Astrocyte (in vitro differentiated cells and primary cell): ENCODE results near the gene OR9G4. TPM values are rescaled to one million over a fixed set of nuclear protein-coding genes. Genes with fewer than 3 reads are reported as not detected.

ENCODE experiments used
- DNase-seq: peaks from one replicate; pipeline ENCODE4 v3.0.0-alpha.2; 2010; ENCODE audit warnings: low read depth
- FAIRE-seq: peaks from 2 replicates; lab custom pipeline; 2011; peaks lifted over from hg19 to GRCh38; lab: Jason Lieb, UNC
- H2AFZ ChIP-seq: 2 replicates; pipeline ENCODE4 v1.6.0; 2012; ENCODE audit warnings: low read depth, low read length, inconsistent platforms
- H3K27ac ChIP-seq: 2 replicates; pipeline ENCODE4 v1.5.1; 2011; ENCODE audit warnings: low read depth, low read length, inconsistent platforms
- H3K27me3 ChIP-seq: 2 replicates; pipeline ENCODE4 v1.6.0; 2011; ENCODE audit warnings: low read length, inconsistent platforms; ENCODE audit not compliant: insufficient read depth
- H3K36me3 ChIP-seq: 2 replicates; pipeline ENCODE4 v1.5.1; 2011; ENCODE audit warnings: low read length, inconsistent platforms; ENCODE audit not compliant: insufficient read depth
- H3K4me1 ChIP-seq: 2 replicates; pipeline ENCODE4 v1.5.1; 2011; ENCODE audit warnings: low read length, inconsistent platforms; ENCODE audit not compliant: insufficient read depth
- H3K4me2 ChIP-seq: 2 replicates; pipeline ENCODE4 v1.6.0; 2012; ENCODE audit warnings: low read length, inconsistent platforms
- H3K4me3 ChIP-seq: 2 replicates; pipeline ENCODE4 v1.5.1; 2011; ENCODE audit warnings: low read depth, mild to moderate bottlenecking, low read length, inconsistent platforms; ENCODE audit not compliant: insufficient read depth
- H3K79me2 ChIP-seq: 2 replicates; pipeline ENCODE4 v1.6.0; 2012; ENCODE audit warnings: mild to moderate bottlenecking, low read length, inconsistent platforms; ENCODE audit not compliant: insufficient read depth
- H3K9ac ChIP-seq: 2 replicates; pipeline ENCODE4 v1.6.0; 2012; ENCODE audit warnings: mild to moderate bottlenecking, low read length, inconsistent platforms
- H3K9me3 ChIP-seq: 2 replicates; pipeline ENCODE4 v1.5.1; 2012; ENCODE audit warnings: low read depth, mild to moderate bottlenecking, low read length, inconsistent platforms; ENCODE audit not compliant: insufficient read depth
- H4K20me1 ChIP-seq: 2 replicates; pipeline ENCODE4 v1.6.0; 2012; ENCODE audit warnings: low read length, inconsistent platforms; ENCODE audit not compliant: insufficient read depth
- H3K27ac Mint-ChIP-seq: one replicate; pipeline ENCODE4 v1.8.0; 2021; ENCODE audit warnings: mild to moderate bottlenecking, mixed read lengths; ENCODE audit not compliant: unreplicated experiment
- H3K27me3 Mint-ChIP-seq: one replicate; pipeline ENCODE4 v1.8.0; 2021; ENCODE audit warnings: low read depth, mixed read lengths; ENCODE audit not compliant: unreplicated experiment
- H3K36me3 Mint-ChIP-seq: one replicate; pipeline ENCODE4 v1.8.0; 2021; ENCODE audit warnings: low read depth, mixed read lengths; ENCODE audit not compliant: unreplicated experiment
- H3K4me1 Mint-ChIP-seq: one replicate; pipeline ENCODE4 v1.8.0; 2021; ENCODE audit warnings: low read depth, mixed read lengths; ENCODE audit not compliant: unreplicated experiment
- H3K4me3 Mint-ChIP-seq: one replicate; pipeline ENCODE4 v1.8.0; 2021; ENCODE audit warnings: mild to moderate bottlenecking, moderate library complexity, mixed read lengths; ENCODE audit not compliant: unreplicated experiment
- H3K9me3 Mint-ChIP-seq: one replicate; pipeline ENCODE4 v1.8.0; 2021; ENCODE audit warnings: mild to moderate bottlenecking, mixed read lengths; ENCODE audit not compliant: unreplicated experiment
- CTCF ChIP-seq: IDR thresholded peaks from 2 replicates; pipeline ENCODE4 v1.5.1; 2011; ENCODE audit warnings: low read depth, mild to moderate bottlenecking, inconsistent platforms, low read length, moderate library complexity; ENCODE audit not compliant: insufficient read depth
- EZH2 ChIP-seq: IDR thresholded peaks from 2 replicates; pipeline ENCODE4 v1.6.1; 2012; ENCODE audit warnings: mild to moderate bottlenecking, low read length, inconsistent platforms; ENCODE audit not compliant: insufficient read depth
- total RNA-seq: library from RNA; stranded (reverse); gene quantifications from 2 replicates; pipeline ENCODE4 v1.2.1, GENCODE V29; 2021

The OR9G4 gene
- total RNA-seq, 1 donor from 2014 or later: not detected

GRCh38 chr11:56776809-56777208 lies 28.3 kb upstream of the OR9G4 start:
- no peaks in the 10 kb centered on the region for H3K9me3 Mint-ChIP-seq
- Histone ChIP-seq H3K27me3 (no peaks in the 10 kb centered on the region), H3K4me1 (no peaks in the 10 kb centered on the region), H3K9me3 (peaks cover 4% of the 10 kb centered on the region), H3K4me2 (no peak overlapping the region), H3K27ac (no peak overlapping the region), H3K79me2 (no peaks in the 10 kb centered on the region), H3K4me3 (no peak overlapping the region), H3K9ac (no peak overlapping the region), H2AFZ (no peak overlapping the region), H4K20me1 (no peaks in the 10 kb centered on the region), H3K36me3 (no peaks in the 10 kb centered on the region)
- H3K27me3 Mint-ChIP-seq: no peaks in the 10 kb centered on the region
- H3K36me3 Mint-ChIP-seq: no peaks in the 10 kb centered on the region
- no peak overlapping the region for H3K27ac Mint-ChIP-seq
- no peak for TF ChIP-seq CTCF
- TF ChIP-seq EZH2: no peak
- DNase-seq (no peak), FAIRE-seq (no peak)
- H3K4me1 Mint-ChIP-seq: no peaks in the 10 kb centered on the region
- H3K4me3 Mint-ChIP-seq: no peak overlapping the region

DNA sequence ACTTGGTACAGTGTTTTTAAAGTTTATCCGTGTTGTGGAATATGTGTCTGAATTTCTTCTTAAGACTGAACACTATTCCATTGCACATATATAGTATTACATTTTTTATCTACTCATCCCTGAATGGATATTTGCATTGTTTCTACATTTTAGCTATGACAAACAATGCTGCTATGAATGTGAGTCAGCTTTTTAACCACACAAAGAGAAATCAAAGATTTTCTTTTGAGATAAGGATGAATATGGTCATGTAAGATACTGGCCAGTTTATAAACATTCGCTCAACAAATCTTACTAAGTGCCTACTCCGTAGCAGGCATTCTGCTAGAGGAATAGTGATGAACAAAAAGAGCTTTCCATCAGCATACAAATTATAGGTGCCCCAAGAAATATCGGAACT lies 16.5 kb upstream of the OR9G4 start:
- H3K27ac ChIP-seq: no peak overlapping the region
- H3K4me2 ChIP-seq: no peak overlapping the region
- H3K27ac Mint-ChIP-seq: no peak overlapping the region
- H3K9me3 Mint-ChIP-seq: no peaks in the 10 kb centered on the region
- no peaks in the 10 kb centered on the region for H3K36me3 ChIP-seq
- H3K4me1 ChIP-seq: no peaks in the 10 kb centered on the region
- H3K4me3 ChIP-seq: no peak overlapping the region
- FAIRE-seq (no peak), DNase-seq (no peak)
- no peaks in the 10 kb centered on the region for H3K4me1 Mint-ChIP-seq
- H3K27me3 ChIP-seq: no peaks in the 10 kb centered on the region
- H3K4me3 Mint-ChIP-seq: no peak overlapping the region
- H2AFZ ChIP-seq: no peak overlapping the region
- no peak overlapping the region for H3K9ac ChIP-seq
- no peak for TF ChIP-seq EZH2
- no peaks in the 10 kb centered on the region for H4K20me1 ChIP-seq
- no peaks in the 10 kb centered on the region for H3K36me3 Mint-ChIP-seq
- H3K79me2 ChIP-seq: no peaks in the 10 kb centered on the region
- H3K9me3 ChIP-seq: no peaks in the 10 kb centered on the region
- no peaks in the 10 kb centered on the region for H3K27me3 Mint-ChIP-seq

GRCh38 chr11:56751480-56751879 lies 3.0 kb upstream of the OR9G4 start:
- Mint-ChIP-seq H3K4me1 (no peaks in the 10 kb centered on the region), H3K27ac (no peak overlapping the region), H3K27me3 (no peaks in the 10 kb centered on the region), H3K9me3 (peaks cover 2% of the 10 kb centered on the region), H3K36me3 (no peaks in the 10 kb centered on the region), H3K4me3 (no peak overlapping the region)
- DNase-seq (no peak), FAIRE-seq (no peak)
- Histone ChIP-seq H3K4me3 (no peak overlapping the region), H3K4me2 (no peak overlapping the region), H3K27me3 (no peaks in the 10 kb centered on the region), H3K27ac (no peak overlapping the region), H3K4me1 (no peaks in the 10 kb centered on the region), H4K20me1 (no peaks in the 10 kb centered on the region), H3K9me3 (peaks cover 11% of the 10 kb centered on the region), H3K9ac (no peak overlapping the region), H2AFZ (no peak overlapping the region), H3K36me3 (no peaks in the 10 kb centered on the region), H3K79me2 (no peaks in the 10 kb centered on the region)
- TF ChIP-seq CTCF: no peak
- TF ChIP-seq EZH2: no peak
